H1 (cell line): Measurements from ENCODE around the gene REL. TPM values are rescaled to one million over a fixed set of nuclear protein-coding genes. Genes with fewer than 3 reads are reported as not detected.

Source experiments
- CTCF ChIA-PET: fragments of 300-600 bp; sonication (Branson Sonifier 250); formaldehyde crosslinking; loops from one replicate; lab custom pipeline; 2021; ENCODE audit not compliant: partially characterized antibody; lab: Charles Lee
- POLR2A ChIA-PET: fragments of 300-600 bp; sonication (Branson Sonifier 250); formaldehyde crosslinking; loops from one replicate; lab custom pipeline; 2021; ENCODE audit warnings: inconsistent platforms; ENCODE audit not compliant: partially characterized antibody; lab: Charles Lee
- DNase-seq, 2 experiments: peaks; one replicate each; pipeline versions ENCODE4 v3.0.0 to v3.0.0-alpha.2; 2010 to 2022; ENCODE audit warnings: low spot score in 2 of 2, low read depth in 1 of 2, mixed read lengths in 1 of 2
- FAIRE-seq: peaks from 2 replicates; lab custom pipeline; 2011; peaks lifted over from hg19 to GRCh38; lab: Jason Lieb, UNC
- H2AFZ ChIP-seq: 2 replicates; pipeline ENCODE4 v1.8.1; 2012; ENCODE audit warnings: low read length, inconsistent platforms
- H2AK5ac ChIP-seq: 2 replicates; pipeline ENCODE4 v1.6.1; 2013; ENCODE audit warnings: low read depth, low read length
- H2BK120ac ChIP-seq: replicated peaks from 2 replicates; pipeline ENCODE3; 2013; ENCODE audit warnings: low read depth, low read length, inconsistent platforms
- H2BK12ac ChIP-seq: 2 replicates; pipeline ENCODE4 v1.6.1; 2013; ENCODE audit warnings: low read depth, low read length
- H2BK15ac ChIP-seq: 2 replicates; pipeline ENCODE4 v1.6.1; 2013; ENCODE audit warnings: low read length
- H2BK20ac ChIP-seq: 2 replicates; pipeline ENCODE4 v1.6.1; 2013; ENCODE audit warnings: low read length
- H2BK5ac ChIP-seq: 2 replicates; pipeline ENCODE4 v1.6.1; 2013; ENCODE audit warnings: low read depth, low read length
- H3K14ac ChIP-seq: 2 replicates; pipeline ENCODE4 v1.6.1; 2013; ENCODE audit warnings: inconsistent platforms; ENCODE audit not compliant: insufficient read length
- H3K18ac ChIP-seq: 2 replicates; pipeline ENCODE4 v1.6.1; 2013; ENCODE audit warnings: low read length; ENCODE audit errors: extremely low read depth
- H3K23ac ChIP-seq: 2 replicates; pipeline ENCODE4 v1.6.1; 2013; ENCODE audit warnings: inconsistent platforms; ENCODE audit not compliant: insufficient read length
- H3K23me2 ChIP-seq: 2 replicates; pipeline ENCODE4 v1.6.1; 2013; ENCODE audit warnings: low read depth, low read length
- H3K27ac ChIP-seq: 2 replicates; pipeline ENCODE4 v1.6.1; 2011; ENCODE audit warnings: low read depth, low read length, inconsistent platforms
- H3K27me3 ChIP-seq, 4 experiments: replicated peaks in 1 of 4; 1 replicate in 1 of 4; 2 replicates in 3 of 4; pipeline versions ENCODE4 v1.6.1 to v1.8.1; 2011 to 2013; ENCODE audit warnings: low read length in 3 of 4, mild to moderate bottlenecking in 3 of 4, inconsistent platforms in 2 of 4, mixed read lengths in 2 of 4, moderate library complexity in 1 of 4; ENCODE audit not compliant: control insufficient read depth in 3 of 4, insufficient read depth in 3 of 4; ENCODE audit errors: extremely low read depth in 1 of 4
- H3K36me3 ChIP-seq, 4 experiments: 2 replicates each; pipeline versions ENCODE4 v1.6.1 to v1.8.1; 2011 to 2013; ENCODE audit warnings: mild to moderate bottlenecking in 4 of 4, low read length in 3 of 4, moderate library complexity in 2 of 4, control low read depth in 1 of 4, inconsistent platforms in 1 of 4; ENCODE audit not compliant: insufficient read depth in 4 of 4, control insufficient read depth in 2 of 4
- H3K4ac ChIP-seq: replicated peaks from 2 replicates; pipeline ENCODE3; 2013; ENCODE audit warnings: low read length, low read depth, mixed read lengths, inconsistent platforms; ENCODE audit not compliant: insufficient read length
- H3K4me1 ChIP-seq, 4 experiments: replicated peaks in 1 of 4; 1 replicate in 1 of 4; 2 replicates in 3 of 4; pipeline versions ENCODE4 v1.6.1 to v1.8.1; 2011 to 2013; ENCODE audit warnings: low read length in 3 of 4, inconsistent platforms in 2 of 4, mixed read lengths in 1 of 4; ENCODE audit not compliant: insufficient read depth in 4 of 4, control insufficient read depth in 3 of 4
- H3K4me2 ChIP-seq, 2 experiments: 2 replicates each; pipeline versions ENCODE4 v1.6.1 to v1.8.1; 2011 to 2013; ENCODE audit warnings: low read depth in 2 of 2, low read length in 2 of 2, control low read depth in 1 of 2, inconsistent platforms in 1 of 2, mild to moderate bottlenecking in 1 of 2; ENCODE audit not compliant: insufficient read depth in 1 of 2
- H3K4me3 ChIP-seq, 4 experiments: fragments of 200-600, 300-600 bp in 1 of 4; sonication (generic), shearing (Covaris generic), sonication (Bioruptor Twin) in 1 of 4; 2 replicates each; pipeline versions ENCODE4 v1.5.1 to v1.8.1; 2011 to 2016; ENCODE audit warnings: low read length in 4 of 4, low read depth in 3 of 4, control low read depth in 2 of 4, inconsistent platforms in 2 of 4, mild to moderate bottlenecking in 2 of 4, mixed read lengths in 1 of 4, moderate library complexity in 1 of 4; ENCODE audit not compliant: insufficient read depth in 2 of 4; ENCODE audit errors: extremely low read depth in 1 of 4
- H3K56ac ChIP-seq: replicated peaks from 2 replicates; pipeline ENCODE3; 2013; ENCODE audit warnings: low read depth, mild to moderate bottlenecking, mixed read lengths, low read length, inconsistent platforms; ENCODE audit not compliant: insufficient read length
- H3K79me1 ChIP-seq: 2 replicates; pipeline ENCODE4 v1.6.1; 2013; ENCODE audit warnings: low read depth, low read length, control low read depth
- H3K79me2 ChIP-seq, 2 experiments: 2 replicates each; pipeline versions ENCODE4 v1.6.1 to v1.8.1; 2012 to 2013; ENCODE audit warnings: low read length in 2 of 2, mild to moderate bottlenecking in 2 of 2, inconsistent platforms in 1 of 2; ENCODE audit not compliant: insufficient read depth in 2 of 2, control insufficient read depth in 1 of 2
- H3K9ac ChIP-seq, 4 experiments: replicated peaks in 1 of 4; 1 replicate in 1 of 4; 2 replicates in 3 of 4; pipeline versions ENCODE4 v1.6.1 to v1.8.1; 2011 to 2013; ENCODE audit warnings: low read depth in 3 of 4, low read length in 3 of 4, control low read depth in 2 of 4, mild to moderate bottlenecking in 2 of 4, moderate library complexity in 2 of 4, inconsistent platforms in 1 of 4; ENCODE audit errors: extremely low read depth in 1 of 4
- H3K9me3 ChIP-seq, 2 experiments: 2 replicates each; pipeline versions ENCODE4 v1.6.1 to v1.8.1; 2012 to 2013; ENCODE audit warnings: mild to moderate bottlenecking in 2 of 2, moderate library complexity in 2 of 2, control low read depth in 1 of 2, inconsistent platforms in 1 of 2, low read depth in 1 of 2, low read length in 1 of 2, mixed read lengths in 1 of 2; ENCODE audit not compliant: insufficient read depth in 2 of 2
- H4K20me1 ChIP-seq, 2 experiments: replicated peaks in 1 of 2; 2 replicates each; pipeline versions ENCODE3 to v1.8.1; 2011 to 2013; ENCODE audit warnings: inconsistent platforms in 2 of 2, low read length in 2 of 2, mild to moderate bottlenecking in 1 of 2; ENCODE audit not compliant: insufficient read depth in 2 of 2, control insufficient read depth in 1 of 2
- H4K5ac ChIP-seq: 2 replicates; pipeline ENCODE4 v1.6.1; 2013; ENCODE audit warnings: low read length, low read depth, mixed read lengths, inconsistent platforms; ENCODE audit not compliant: insufficient read length
- H4K8ac ChIP-seq: 2 replicates; pipeline ENCODE4 v1.8.0; 2013; ENCODE audit warnings: mild to moderate bottlenecking, moderate library complexity, low read length, inconsistent platforms; ENCODE audit not compliant: insufficient read depth; ENCODE audit errors: extremely low read depth
- H4K91ac ChIP-seq: replicated peaks from 2 replicates; pipeline ENCODE3; 2013; ENCODE audit warnings: low read length, mixed read lengths, inconsistent platforms; ENCODE audit not compliant: insufficient read length
- EZH2 ChIP-seq: fragments of 200-600 bp; sonication (generic); IDR thresholded peaks from 2 replicates; pipeline ENCODE4 v1.7.1; 2012; ENCODE audit warnings: low read depth, mild to moderate bottlenecking, moderate library complexity, low read length, inconsistent platforms; ENCODE audit not compliant: severe bottlenecking
- JUN ChIP-seq: IDR thresholded peaks from 2 replicates; pipeline ENCODE4 v1.6.1; 2011; ENCODE audit warnings: low read depth, mild to moderate bottlenecking, improper control_type of control experiment, low read length
- PHF8 ChIP-seq: fragments of 200-600 bp; sonication (generic); conservative IDR thresholded peaks from 2 replicates; pipeline ENCODE4 v1.7.1; 2012; ENCODE audit warnings: low read depth, mild to moderate bottlenecking, inconsistent platforms, low read length, moderate library complexity
- USF2 ChIP-seq: IDR thresholded peaks from 2 replicates; pipeline ENCODE4 v1.6.1; 2011; ENCODE audit warnings: low read length, improper control_type of control experiment
- WGBS, 2 experiments: shearing (Covaris generic) in 1 of 2; methylation state at CpG; one replicate each; pipeline versions ENCODE4 v1.1.6 to v1.1.7; 2013 to 2015; ENCODE audit warnings: low lambda C conversion rate in 2 of 2, mixed read lengths in 2 of 2, inconsistent platforms in 1 of 2, low coverage in 1 of 2, missing lambda C conversion rate in 1 of 2; ENCODE audit not compliant: insufficient replicate concordance in 2 of 2, insufficient coverage in 1 of 2, insufficient read length in 1 of 2; ENCODE audit errors: extremely low coverage in 1 of 2, missing lambda C conversion rate in 1 of 2; 5-methylcytosine and 5-hydroxymethylcytosine counted together
- polyA plus RNA-seq, 7 experiments: library from polyadenylated mRNA; depleted of rRNA in 3 of 7; stranded (reverse) in 5 of 7; unstranded in 2 of 7; fragments of >200 nt in 5 of 7; fragments of 200-250 nt in 2 of 7; gene quantifications; 1 replicate in 5 of 7; 2 replicates in 1 of 7; 4 replicates in 1 of 7; pipeline versions ENCODE4 v1.2.1 to v1.2.3, GENCODE V29; 2011 to 2013; ENCODE audit warnings: missing spikeins in 2 of 7, mixed read lengths in 2 of 7
- total RNA-seq: library from RNA; stranded (reverse); fragmentation: NEBNext Ultra II Directional; extraction: Animal tissue kit (Norgen Biotek cat#: 25700); gene quantifications from 2 replicates; pipeline ENCODE4 v1.2.1, GENCODE V29; 2021

Gene REL
- total and polyA plus RNA-seq, 2 of the 8 experiments (the other 6 are each of a cell fraction or from before 2014, with no cell fraction given), result 1.5 to 7.5 TPM

- H3K23ac ChIP-seq, result no peak overlapping the region
- TF ChIP-seq PHF8 (no peak), EZH2 (no peak), JUN (no peak), USF2 (no peak)
- TF ChIP-seq, all 59 proteins: peak for 0
- Histone ChIP-seq H3K9me3 (no peaks in the 10 kb centered on the region), H3K79me1 (no peaks in the 10 kb centered on the region), H3K36me3 (no peaks in the 10 kb centered on the region), H2BK5ac (no peak overlapping the region), H3K4me2 (no peak overlapping the region), H2BK20ac (no peak overlapping the region), H3K18ac (no peak overlapping the region), H2BK120ac (no peak overlapping the region), H2BK12ac (no peak overlapping the region), H3K27ac (no peak overlapping the region), H3K9ac (no peak overlapping the region), H4K20me1 (peaks cover 0 to 2% of the 10 kb centered on the region in 2 experiments), H3K56ac (no peak overlapping the region), H3K27me3 (peaks cover 0 to 1% (median 0%) of the 10 kb centered on the region in 4 experiments; a peak in 1 of 7 replicates), H3K14ac (no peak overlapping the region), H3K23me2 (0 out of 2 replicates have a peak, but pooled peaks cover 3% of the 10 kb centered on the region), H3K4ac (no peak overlapping the region), H4K91ac (no peak overlapping the region), H4K5ac (no peak overlapping the region), H3K4me3 (no peak overlapping the region), H3K4me1 (peaks cover 0 to 3% (median 0%) of the 10 kb centered on the region in 4 experiments; a peak in 4 of 7 replicates), H3K79me2 (peaks cover 0 to 2% of the 10 kb centered on the region in 2 experiments; a peak in 1 of 4 replicates), H2BK15ac (no peak overlapping the region), H4K8ac (no peak overlapping the region), H2AFZ (no peak overlapping the region), H2AK5ac (no peak overlapping the region)
- CTCF ChIA-PET, result no interaction called here
- WGBS, 2 experiments, result 93% methylated on average over 2 of the region's 2 CpGs; no CpG with 5 or more reads in 1 of the 2 experiments
- FAIRE-seq, result no peak
- DNase-seq, result no peak
- POLR2A ChIA-PET, result no interaction called here
These were observed 3.4 kb downstream of the REL start for GRCh38 chr2:60884800-60885199.
